22Rv1 (cell line): ENCODE measurements around the gene SSTR3.
A peak's percentile ranks its signal among the peaks of the same experiment; 100 is the strongest.

ENCODE experiments used
- H3K27ac ChIP-seq: fragments of 450-650 bp; 2 replicates; pipeline ENCODE4 v1.5.1; 2017
- CTCF ChIP-seq: fragments of 450-650 bp; IDR thresholded peaks from 2 replicates; pipeline ENCODE4 v1.5.1; 2017; ENCODE audit warnings: mild to moderate bottlenecking
- ZFX ChIP-seq: fragments of 450-650 bp; IDR thresholded peaks from 2 replicates; pipeline ENCODE4 v1.6.1; 2017; ENCODE audit warnings: antibody characterized with exemption, borderline replicate concordance

Gene SSTR3

DNA sequence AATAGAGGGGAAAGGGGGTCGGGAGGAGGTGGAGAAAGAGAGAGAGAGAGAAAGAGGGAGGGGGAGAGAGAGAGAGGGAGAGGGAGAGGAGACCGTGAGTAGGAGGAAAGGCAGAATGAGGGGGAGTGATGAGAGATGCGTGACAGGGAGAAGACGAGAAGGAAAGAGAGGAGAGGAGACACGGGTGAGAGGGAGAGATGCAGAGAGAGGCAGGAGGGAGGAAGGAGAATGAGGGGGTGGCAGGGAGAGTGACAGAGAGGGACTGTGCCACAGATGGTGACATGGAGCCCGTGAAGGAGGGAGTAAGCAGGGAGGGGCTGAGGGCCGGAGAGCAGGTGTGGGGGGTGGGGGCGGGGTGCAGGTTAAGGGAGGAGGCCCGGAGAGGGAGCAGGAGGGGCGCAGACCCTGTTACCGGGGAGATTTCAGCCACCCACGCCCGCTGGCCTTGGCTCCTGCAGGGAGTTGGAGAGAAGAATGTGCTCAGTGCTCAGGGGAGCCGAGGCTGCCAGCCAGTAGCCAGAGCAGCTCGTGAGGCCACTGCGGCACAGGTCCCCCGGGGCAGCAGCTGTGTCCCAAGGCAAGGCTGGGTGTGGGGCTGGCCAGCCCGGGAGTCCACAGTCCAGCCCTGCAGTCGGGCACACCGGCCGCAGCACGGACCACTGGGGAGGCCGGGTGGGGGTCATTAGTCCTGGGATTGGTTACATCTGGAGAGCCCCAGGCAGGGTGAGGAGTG, at the start of gene SSTR3:
Gene SSTR3, minus strand, starts transcription at position 304 of the 733 bp plus-strand sequence. CDS start 4,674 bp downstream, outside the sequence.
- no peak within 1 kb of the TSS for H3K27ac ChIP-seq
- TF ChIP-seq CTCF (no peak), ZFX (no peak)

- peak; percentile 93 for TF ChIP-seq CTCF
- no peak for TF ChIP-seq ZFX
- no peak overlapping the region for H3K27ac ChIP-seq
These were observed 48.6 kb upstream of the SSTR3 start for GRCh38 chr22:37260901-37261336.

DNA sequence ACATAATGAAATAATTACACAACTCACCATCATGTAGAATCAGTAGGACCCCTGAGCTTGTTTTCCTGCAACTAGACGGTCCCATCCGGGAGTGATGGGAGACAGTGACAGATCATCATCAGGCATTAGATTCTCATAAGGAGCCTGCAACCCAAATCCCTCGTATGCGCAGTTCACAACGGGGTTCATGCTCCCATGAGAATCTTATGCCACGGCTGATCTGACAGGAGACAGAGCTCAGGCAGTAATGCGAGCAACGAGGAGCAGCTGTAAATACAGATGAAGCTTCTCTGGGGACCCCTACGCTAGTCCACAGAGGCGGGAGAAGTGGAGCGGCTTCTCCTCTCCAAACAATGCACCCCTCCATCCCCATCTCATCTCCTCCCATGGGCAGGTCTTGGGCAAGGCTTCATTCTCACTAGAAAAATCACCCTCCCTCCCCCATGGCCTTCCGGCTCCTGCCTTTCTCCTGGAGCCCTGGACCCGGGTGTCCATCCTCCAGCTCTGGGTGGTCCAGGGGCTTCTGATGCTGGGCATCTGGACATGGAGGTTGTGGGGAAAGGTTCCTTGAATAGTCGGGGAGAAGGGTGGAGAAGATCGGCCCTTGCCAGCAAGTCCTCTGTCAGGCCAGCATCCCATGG, 48.0 kb upstream of the SSTR3 start:
- no peak overlapping the region for H3K27ac ChIP-seq
- TF ChIP-seq CTCF, result no peak

DNA sequence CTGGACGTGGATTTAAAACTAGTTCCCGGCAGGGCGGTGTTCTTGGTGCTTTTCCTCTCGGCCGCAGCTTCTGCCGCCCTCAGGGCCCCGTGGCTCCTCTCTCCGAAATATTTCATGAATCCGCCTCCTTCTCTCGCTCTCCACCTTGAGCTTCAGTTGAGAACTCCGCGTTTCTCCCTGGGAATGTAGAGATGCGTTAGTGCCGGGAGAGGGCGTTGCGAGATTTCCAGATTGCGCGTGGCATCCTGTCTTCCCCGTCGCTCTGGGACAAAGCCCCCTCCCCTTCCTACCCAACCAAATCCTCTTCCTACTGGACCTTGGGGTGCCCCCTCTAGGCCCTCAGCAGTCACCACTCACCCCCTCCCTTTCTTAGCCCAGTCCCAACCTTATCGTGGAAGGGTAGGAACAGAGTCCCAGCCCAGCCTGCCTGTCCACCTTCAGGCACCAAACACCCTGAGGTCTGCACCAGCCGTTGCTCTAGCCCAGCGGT, 47.3 kb upstream of the SSTR3 start:
- H3K27ac ChIP-seq, result no peak overlapping the region
- TF ChIP-seq CTCF, result peak; percentile 85
- no peak for TF ChIP-seq ZFX

DNA sequence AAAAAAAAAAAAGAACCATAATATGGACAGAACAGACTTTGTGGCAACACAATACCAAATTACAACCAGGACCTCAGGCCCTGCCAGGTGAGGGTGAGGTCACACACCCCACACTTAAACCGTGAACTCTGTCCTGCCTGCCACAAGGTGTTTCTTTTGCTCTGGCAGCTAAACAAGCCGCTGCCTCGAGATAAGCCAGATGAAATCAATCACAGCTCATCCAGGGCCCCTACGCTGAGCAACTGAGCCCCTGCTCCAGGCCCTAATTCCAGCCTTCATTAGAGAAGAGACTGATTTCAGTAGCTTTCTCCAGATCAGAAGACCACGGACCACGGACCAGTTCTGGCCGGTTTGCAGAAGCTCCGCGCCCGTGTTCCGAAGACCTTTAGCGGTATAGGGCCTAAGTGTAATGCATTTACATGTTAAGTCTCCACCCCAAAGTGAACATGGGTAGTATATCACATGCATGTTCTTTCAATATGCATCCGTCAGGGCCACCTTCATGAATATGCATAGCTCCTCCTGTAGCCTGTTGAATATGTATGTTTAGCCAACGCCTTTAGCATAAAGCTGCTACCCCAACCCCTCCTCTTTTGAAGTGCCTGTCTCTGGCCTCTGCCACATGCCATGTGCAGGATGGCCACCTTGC, 46.6 kb upstream of the SSTR3 start:
- no peak for TF ChIP-seq ZFX
- TF ChIP-seq CTCF, result no peak
- no peak overlapping the region for H3K27ac ChIP-seq

- H3K27ac ChIP-seq, result no peak overlapping the region
- TF ChIP-seq CTCF, result no peak
- no peak for TF ChIP-seq ZFX
These were observed 45.9 kb upstream of the SSTR3 start for GRCh38 chr22:37258005-37258752.
